ENCODE data around the gene FRMD3. TPM values are rescaled to one million over a fixed set of nuclear protein-coding genes. Genes with fewer than 3 reads are reported as not detected.

Gene FRMD3
- total and polyA plus RNA-seq, 4 donors = 0.16 to 0.75 (median 0.48) TPM

- TF ChIP-seq RAD21 (IDR thresholded peaks at IDR 0.05) (no peak), JUND (IDR thresholded peaks at IDR 0.05) (no peak)
Observed at GRCh38 chr9:83238871-83239640, 299.1 kb downstream of the FRMD3 start (continued).

- WGBS = 95% methylated on average over 4 of the region's 4 CpGs
- Histone ChIP-seq H3K9me3 (ENCODE audit: control insufficient read depth in 4 of 4, low read length in 3 of 4) (no peaks in the 10 kb centered on the region), H3K4me3 (ENCODE audit: low read depth in 1 of 3, low read length in 3 of 3) (no peak overlapping the region), H3K27me3 (ENCODE audit: control insufficient read depth in 4 of 4, insufficient read depth in 4 of 4, low read length in 3 of 4) (no peaks in the 10 kb centered on the region), H3K4me1 (ENCODE audit: control insufficient read depth in 4 of 4, insufficient read depth in 4 of 4, low read length in 3 of 4) (peaks cover 0 to 11% (median 6%) of the 10 kb centered on the region in 4 donors), H3K9ac (ENCODE audit: low read depth in 1 of 2, low read length in 2 of 2) (no peak overlapping the region), H3K36me3 (ENCODE audit: control insufficient read depth in 4 of 4, insufficient read depth in 3 of 4, low read depth in 1 of 4, low read length in 3 of 4) (no peaks in the 10 kb centered on the region), H3K27ac (ENCODE audit: low read depth in 1 of 2, low read length in 2 of 2) (no peak overlapping the region)
- no peak for TF ChIP-seq GABPA (IDR thresholded peaks at IDR 0.05 in 1 of 2, conservative IDR thresholded peaks at IDR 0.05 in 1 of 2)
- no peak for TF ChIP-seq ATF3 (IDR thresholded peaks at IDR 0.05)
- no peak for TF ChIP-seq NR2F2 (IDR thresholded peaks at IDR 0.05)
- TF ChIP-seq HNF4A (conservative IDR thresholded peaks at IDR 0.05) = no peak
- TF ChIP-seq YY1 (IDR thresholded peaks at IDR 0.05) = no peak
- no peak for TF ChIP-seq REST (IDR thresholded peaks at IDR 0.05)
- TF ChIP-seq ZBTB33 (IDR thresholded peaks at IDR 0.05) = no peak
- TF ChIP-seq FOXA1 (IDR thresholded peaks at IDR 0.05) = no peak
- DNase-seq (ENCODE audit: low spot score) = no peak
Observed at GRCh38 chr9:83236029-83236696, 302.0 kb downstream of the FRMD3 start.

- Histone ChIP-seq H3K9me3 (ENCODE audit: control insufficient read depth in 4 of 4, low read length in 3 of 4) (no peaks in the 10 kb centered on the region), H3K4me3 (ENCODE audit: low read depth in 1 of 3, low read length in 3 of 3) (no peak overlapping the region), H3K27me3 (ENCODE audit: control insufficient read depth in 4 of 4, insufficient read depth in 4 of 4, low read length in 3 of 4) (no peaks in the 10 kb centered on the region), H3K9ac (ENCODE audit: low read depth in 1 of 2, low read length in 2 of 2) (no peak overlapping the region), H3K4me1 (ENCODE audit: control insufficient read depth in 4 of 4, insufficient read depth in 4 of 4, low read length in 3 of 4) (peaks cover 0 to 11% (median 6%) of the 10 kb centered on the region in 4 donors), H3K27ac (ENCODE audit: low read depth in 1 of 2, low read length in 2 of 2) (no peak overlapping the region), H3K36me3 (ENCODE audit: control insufficient read depth in 4 of 4, insufficient read depth in 3 of 4, low read depth in 1 of 4, low read length in 3 of 4) (no peaks in the 10 kb centered on the region)
- 71% methylated on average over 2 of the region's 2 CpGs for WGBS
- TF ChIP-seq JUND (IDR thresholded peaks at IDR 0.05) = no peak
- TF ChIP-seq FOXA1 (IDR thresholded peaks at IDR 0.05) = no peak
- TF ChIP-seq MAX (IDR thresholded peaks at IDR 0.05) = no peak
- no peak for TF ChIP-seq RXRA (IDR thresholded peaks at IDR 0.05)
- no peak for TF ChIP-seq ZBTB33 (IDR thresholded peaks at IDR 0.05)
- TF ChIP-seq SP1 (IDR thresholded peaks at IDR 0.05) = no peak
- no peak for TF ChIP-seq EGR1 (IDR thresholded peaks at IDR 0.05; ENCODE audit: low read depth in 2 of 2)
- no peak for DNase-seq (ENCODE audit: low spot score)
Observed at GRCh38 chr9:83235526-83235925, 302.7 kb downstream of the FRMD3 start.
